SK-N-MC (cell line): ENCODE data around the gene KRT38.

Experiments
- EZH2 ChIP-seq: fragments of 200-600 bp; sonication (generic); IDR thresholded peaks from one replicate; pipeline ENCODE4 v1.6.1; 2017; ENCODE audit warnings: antibody characterized with exemption
- FOXP2 ChIP-seq: optimal IDR thresholded peaks from 2 replicates; pipeline ENCODE3; 2011; ENCODE audit warnings: mild to moderate bottlenecking, moderate library complexity; ENCODE audit not compliant: insufficient read depth; ENCODE audit errors: extremely low read length, control extremely low read depth
- POLR2AphosphoS5 ChIP-seq: IDR thresholded peaks from 2 replicates; pipeline ENCODE4 v1.6.1; 2012; ENCODE audit warnings: mild to moderate bottlenecking, low read depth, low read length, borderline replicate concordance

- TF ChIP-seq EZH2 (no peak), POLR2AphosphoS5 (no peak), FOXP2 (no peak)
Observed at GRCh38 chr17:41421617-41422016, 19.2 kb downstream of the KRT38 start.
